ENCODE data around the gene HES5. TPM values are rescaled to one million over a fixed set of nuclear protein-coding genes. Genes with fewer than 3 reads are reported as not detected.

The HES5 gene
- total RNA-seq, 1 donor from 2014 or later: 4.5 TPM

GRCh38 chr1:2504949-2505272 lies 25.2 kb downstream of the HES5 start:
- no peak for DNase-seq (ENCODE audit: extremely low spot score, unreplicated experiment)
- H3K27me3 Mint-ChIP-seq: no peaks in the 10 kb centered on the region
- TF ChIP-seq CTCF (conservative IDR thresholded peaks at IDR 0.05): no peak
- no peaks in the 10 kb centered on the region for H3K36me3 Mint-ChIP-seq
- no peak overlapping the region for H3K27ac Mint-ChIP-seq
- no peaks in the 10 kb centered on the region for H3K4me1 Mint-ChIP-seq (ENCODE audit: unreplicated experiment)
- H3K9me3 Mint-ChIP-seq: no peaks in the 10 kb centered on the region
- no peak overlapping the region for H3K4me3 Mint-ChIP-seq

- Mint-ChIP-seq H3K27ac (no peak overlapping the region), H3K4me3 (no peak overlapping the region), H3K9me3 (no peaks in the 10 kb centered on the region), H3K36me3 (no peaks in the 10 kb centered on the region), H3K4me1 (ENCODE audit: unreplicated experiment) (no peaks in the 10 kb centered on the region), H3K27me3 (no peaks in the 10 kb centered on the region)
- no peak for DNase-seq (ENCODE audit: extremely low spot score, unreplicated experiment)
- TF ChIP-seq CTCF (conservative IDR thresholded peaks at IDR 0.05): no peak
These were observed 25.7 kb downstream of the HES5 start for GRCh38 chr1:2504225-2504948.

- H3K27me3 Mint-ChIP-seq: no peaks in the 10 kb centered on the region
- no peak overlapping the region for H3K27ac Mint-ChIP-seq
- H3K4me3 Mint-ChIP-seq: no peak overlapping the region
- no peaks in the 10 kb centered on the region for H3K36me3 Mint-ChIP-seq
- DNase-seq (ENCODE audit: extremely low spot score, unreplicated experiment): no peak
- H3K4me1 Mint-ChIP-seq (ENCODE audit: unreplicated experiment): no peaks in the 10 kb centered on the region
- TF ChIP-seq CTCF (conservative IDR thresholded peaks at IDR 0.05): peak; percentile 28
- H3K9me3 Mint-ChIP-seq: no peaks in the 10 kb centered on the region
These were observed 26.4 kb downstream of the HES5 start for GRCh38 chr1:2503554-2504224.

- no peak overlapping the region for H3K4me3 Mint-ChIP-seq
- no peaks in the 10 kb centered on the region for H3K36me3 Mint-ChIP-seq
- no peak for DNase-seq (ENCODE audit: extremely low spot score, unreplicated experiment)
- H3K27me3 Mint-ChIP-seq: no peaks in the 10 kb centered on the region
- no peak for TF ChIP-seq CTCF (conservative IDR thresholded peaks at IDR 0.05)
- no peak overlapping the region for H3K27ac Mint-ChIP-seq
- H3K9me3 Mint-ChIP-seq: no peaks in the 10 kb centered on the region
- no peaks in the 10 kb centered on the region for H3K4me1 Mint-ChIP-seq (ENCODE audit: unreplicated experiment)
These were observed 27.2 kb downstream of the HES5 start for GRCh38 chr1:2502661-2503553.

- no peaks in the 10 kb centered on the region for H3K4me1 Mint-ChIP-seq (ENCODE audit: unreplicated experiment)
- H3K4me3 Mint-ChIP-seq: no peak overlapping the region
- no peak for TF ChIP-seq CTCF (conservative IDR thresholded peaks at IDR 0.05)
- no peaks in the 10 kb centered on the region for H3K9me3 Mint-ChIP-seq
- H3K27me3 Mint-ChIP-seq: no peaks in the 10 kb centered on the region
- H3K36me3 Mint-ChIP-seq: no peaks in the 10 kb centered on the region
- no peak for DNase-seq (ENCODE audit: extremely low spot score, unreplicated experiment)
- no peak overlapping the region for H3K27ac Mint-ChIP-seq
These were observed 27.9 kb downstream of the HES5 start for GRCh38 chr1:2502210-2502609.
